GM19351 (cell line): Measurements from ENCODE around the gene MCHR1.
"Not testable (repeated sequence)": the region's sequence is repeated elsewhere in the genome, so short reads cannot be mapped to it uniquely, and the experiment has no call there.

Experiments
- ATAC-seq: cut with Tn5 transposase; IDR thresholded peaks from one replicate; pipeline ENCODE4 v1.9.1; 2021; ENCODE audit warnings: mild to moderate bottlenecking, moderate library complexity; ENCODE audit not compliant: unreplicated experiment

The MCHR1 gene

GRCh38 chr22:40655941-40656340 is 23.3 kb upstream of the MCHR1 start:
- ATAC-seq, result not testable (repeated sequence)

GRCh38 chr22:40656651-40657050 is 22.6 kb upstream of the MCHR1 start:
- not testable (repeated sequence) for ATAC-seq

GRCh38 chr22:40659166-40659565 is 20.1 kb upstream of the MCHR1 start:
- ATAC-seq, result no peak

- ATAC-seq, result no peak
Observed at GRCh38 chr22:40660730-40661129, 18.6 kb upstream of the MCHR1 start.

GRCh38 chr22:40661671-40662070 is 17.6 kb upstream of the MCHR1 start:
- no peak for ATAC-seq

GRCh38 chr22:40665312-40665711 is 14.0 kb upstream of the MCHR1 start:
- ATAC-seq, result no peak

- ATAC-seq, result no peak
Observed at GRCh38 chr22:40666151-40666848, 13.0 kb upstream of the MCHR1 start.

- ATAC-seq, result no peak
Observed at GRCh38 chr22:40668611-40669411, 10.5 kb upstream of the MCHR1 start.

GRCh38 chr22:40670058-40670457 is 9.2 kb upstream of the MCHR1 start:
- ATAC-seq, result no peak

- no peak for ATAC-seq
Observed at GRCh38 chr22:40671369-40671768, 7.9 kb upstream of the MCHR1 start.

GRCh38 chr22:40671796-40672360 is 7.4 kb upstream of the MCHR1 start:
- ATAC-seq, result no peak

- no peak for ATAC-seq
Observed at GRCh38 chr22:40673017-40673416, 6.3 kb upstream of the MCHR1 start.

GRCh38 chr22:40674274-40674673 is 5.0 kb upstream of the MCHR1 start:
- ATAC-seq, result no peak

GRCh38 chr22:40676166-40676565 is 3.1 kb upstream of the MCHR1 start:
- ATAC-seq, result not testable (repeated sequence)

- ATAC-seq, result no peak
Observed at GRCh38 chr22:40676644-40677043, 2.6 kb upstream of the MCHR1 start.

GRCh38 chr22:40678493-40679248 is 613 bp upstream of the MCHR1 start:
- ATAC-seq, result no peak

- ATAC-seq, result no peak
Observed at GRCh38 chr22:40679964-40680818, 907 bp downstream of the MCHR1 start.

GRCh38 chr22:40680819-40681183 is 1.5 kb downstream of the MCHR1 start:
- no peak for ATAC-seq

- ATAC-seq, result no peak
Observed at GRCh38 chr22:40681451-40681850, 2.2 kb downstream of the MCHR1 start.

GRCh38 chr22:40684728-40685127 is 5.4 kb downstream of the MCHR1 start:
- ATAC-seq, result no peak
